ENCODE measurements around the gene SIRPB1.

GRCh38 chr20:1652104-1652503, 32.3 kb upstream of the SIRPB1 start:
- no peak for TF ChIP-seq CTCF (conservative IDR thresholded peaks at IDR 0.05)
- no peak for TF ChIP-seq ZFX (IDR thresholded peaks at IDR 0.05)
